ENCODE data around the gene SPTB.
"Not testable (repeated sequence)": the region's sequence is repeated elsewhere in the genome, so short reads cannot be mapped to it uniquely, and the experiment has no call there.

The SPTB gene

DNA sequence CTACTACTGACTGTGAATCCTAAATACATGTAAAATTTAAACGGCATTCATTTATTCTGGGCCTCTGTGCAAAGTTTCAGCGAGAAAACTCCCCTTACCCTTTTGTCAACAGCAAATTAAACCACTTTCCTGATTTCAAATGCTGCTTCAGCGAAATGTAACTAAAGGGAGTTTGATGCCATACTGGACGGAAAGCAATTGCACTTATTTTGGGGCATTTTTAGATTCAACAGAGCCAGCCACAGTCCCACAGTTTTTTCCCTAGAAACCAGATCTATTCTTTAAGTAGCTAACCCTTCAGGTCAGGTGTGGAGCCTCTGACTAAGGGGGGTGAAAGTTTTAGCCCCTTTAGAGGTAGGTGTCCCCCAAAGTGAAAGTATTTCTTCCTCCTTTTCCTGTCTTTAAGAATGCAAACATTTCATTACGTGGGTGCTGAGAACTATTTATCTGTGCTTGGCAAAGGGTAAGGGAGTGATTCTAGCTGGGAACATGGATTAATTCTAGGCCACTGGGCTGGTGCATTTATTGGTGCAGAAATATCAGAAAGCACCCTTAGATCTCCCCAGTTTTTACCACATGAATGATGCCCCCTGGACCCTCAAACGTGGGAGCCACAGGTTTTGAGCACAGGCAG lies 72.7 kb downstream of the SPTB start:
- Histone ChIP-seq H3K4me1 (ENCODE audit: control extremely low read depth in 1 of 4, control insufficient read depth in 4 of 4, insufficient read depth in 4 of 4, low read length in 3 of 4) (peaks cover 0 to 4% (median 0%) of the 10 kb centered on the region in 4 experiments), H3K27ac (ENCODE audit: insufficient read depth in 1 of 2, low read depth in 1 of 2, low read length in 2 of 2, poor library complexity in 1 of 2, severe bottlenecking in 2 of 2) (no peak overlapping the region), H3K27me3 (replicated peaks in 2 of 5; ENCODE audit: control insufficient read depth in 4 of 5, insufficient read depth in 5 of 5, low read length in 4 of 5) (peaks cover 0 to 4% (median 0%) of the 10 kb centered on the region in 5 experiments), H3K4me3 (ENCODE audit: control insufficient read depth in 1 of 7, extremely low read depth in 1 of 7, insufficient read depth in 4 of 7, low read depth in 2 of 7, low read length in 6 of 7) (no peak overlapping the region), H3K9me3 (ENCODE audit: control extremely low read depth in 1 of 5, control insufficient read depth in 4 of 5, insufficient read depth in 2 of 5, low read depth in 1 of 5, low read length in 4 of 5) (no peaks in the 10 kb centered on the region), H3K36me3 (ENCODE audit: control insufficient read depth in 4 of 4, insufficient read depth in 4 of 4, low read length in 3 of 4) (no peaks in the 10 kb centered on the region)
- DNase-seq: no peak
- ChIA-PET POLR2A (no interaction called here), CTCF (interaction anchor here (1.7 to 2.5 kb wide), 2 partner anchors 7 to 12 kb away, joined by 4 to 8 read pairs; no protein-coding TSS in a partner anchor)
- 96% methylated on average over 5 of the region's 6 CpGs for WGBS (ENCODE audit: insufficient coverage)

DNA sequence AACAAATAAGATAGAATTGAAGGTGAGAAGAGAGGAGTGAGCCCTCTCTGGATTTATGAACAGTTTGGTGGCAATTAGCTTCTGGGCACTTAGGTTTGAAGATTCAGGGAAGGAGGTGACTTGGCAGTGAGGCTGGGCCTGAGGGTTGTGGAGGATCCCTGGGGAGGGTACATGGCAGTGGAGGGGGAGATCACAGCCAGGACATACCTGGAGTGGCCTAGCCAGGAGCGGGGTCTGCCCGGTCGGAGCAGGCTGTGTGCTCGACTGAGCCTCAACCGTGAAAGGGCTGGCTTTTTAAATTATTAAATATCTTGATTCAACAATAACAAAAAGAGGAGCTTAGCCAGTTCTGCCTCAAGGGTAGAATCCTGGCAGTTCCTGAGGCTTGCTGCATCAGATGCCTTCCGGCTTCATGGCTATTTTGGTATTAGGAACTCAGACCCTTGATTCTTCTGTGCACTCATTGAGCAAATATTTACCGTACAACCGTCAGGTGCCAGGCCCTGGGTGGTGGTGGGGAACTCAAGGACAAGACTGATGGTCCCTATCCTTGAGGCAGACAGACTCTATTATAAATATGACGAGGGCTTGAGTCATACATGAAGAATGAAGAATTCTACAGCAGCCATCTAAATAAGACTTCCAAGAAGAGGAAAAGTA lies 73.4 kb downstream of the SPTB start:
- Histone ChIP-seq H3K4me1 (ENCODE audit: control extremely low read depth in 1 of 4, control insufficient read depth in 4 of 4, insufficient read depth in 4 of 4, low read length in 3 of 4) (peaks cover 0 to 2% (median 1%) of the 10 kb centered on the region in 4 experiments), H3K4me3 (ENCODE audit: control insufficient read depth in 1 of 7, extremely low read depth in 1 of 7, insufficient read depth in 4 of 7, low read depth in 2 of 7, low read length in 6 of 7) (no peak overlapping the region), H3K36me3 (ENCODE audit: control insufficient read depth in 4 of 4, insufficient read depth in 4 of 4, low read length in 3 of 4) (no peaks in the 10 kb centered on the region), H3K9me3 (ENCODE audit: control extremely low read depth in 1 of 5, control insufficient read depth in 4 of 5, insufficient read depth in 2 of 5, low read depth in 1 of 5, low read length in 4 of 5) (no peaks in the 10 kb centered on the region), H3K27me3 (replicated peaks in 2 of 5; ENCODE audit: control insufficient read depth in 4 of 5, insufficient read depth in 5 of 5, low read length in 4 of 5) (peaks cover 0 to 4% (median 0%) of the 10 kb centered on the region in 5 experiments), H3K27ac (ENCODE audit: insufficient read depth in 1 of 2, low read depth in 1 of 2, low read length in 2 of 2, poor library complexity in 1 of 2, severe bottlenecking in 2 of 2) (no peak overlapping the region)
- 94% methylated on average over 3 of the region's 9 CpGs for WGBS (ENCODE audit: insufficient coverage)
- ChIA-PET CTCF (interaction anchor here (0.8 kb wide), 1 partner anchor 86 kb away, joined by 4 read pairs; no protein-coding TSS in a partner anchor), POLR2A (no interaction called here)
- DNase-seq: no peak

DNA sequence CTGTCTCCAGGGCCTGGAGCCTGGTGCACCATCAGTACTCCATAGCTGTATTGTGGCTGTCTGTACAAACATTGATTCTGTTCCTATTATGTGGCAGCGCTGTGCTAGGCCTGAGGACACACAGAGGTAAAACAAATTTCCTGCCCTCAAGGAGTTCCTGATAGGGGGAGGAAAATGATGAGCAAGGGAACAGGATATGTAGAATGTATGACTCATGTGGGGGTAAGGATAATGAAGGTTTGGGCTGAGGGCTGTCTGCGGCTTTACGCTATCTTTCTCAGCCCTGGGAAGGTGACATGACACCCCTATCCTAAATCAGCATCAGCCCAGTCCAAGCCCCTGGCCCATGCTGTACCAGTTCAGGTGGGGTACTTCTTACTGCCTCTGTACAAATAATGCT lies 74.1 kb downstream of the SPTB start:
- H3K4me1 ChIP-seq (ENCODE audit: control extremely low read depth in 1 of 4, control insufficient read depth in 4 of 4, insufficient read depth in 4 of 4, low read length in 3 of 4); H3K27me3 ChIP-seq (replicated peaks in 2 of 5; ENCODE audit: control insufficient read depth in 4 of 5, insufficient read depth in 5 of 5, low read length in 4 of 5); H3K36me3 ChIP-seq (ENCODE audit: control insufficient read depth in 4 of 4, insufficient read depth in 4 of 4, low read length in 3 of 4); H3K9me3 ChIP-seq (ENCODE audit: control extremely low read depth in 1 of 5, control insufficient read depth in 4 of 5, insufficient read depth in 2 of 5, low read depth in 1 of 5, low read length in 4 of 5); H3K4me3 ChIP-seq (ENCODE audit: control insufficient read depth in 1 of 7, extremely low read depth in 1 of 7, insufficient read depth in 4 of 7, low read depth in 2 of 7, low read length in 6 of 7); H3K27ac ChIP-seq (ENCODE audit: insufficient read depth in 1 of 2, low read depth in 1 of 2, low read length in 2 of 2, poor library complexity in 1 of 2, severe bottlenecking in 2 of 2); POLR2A ChIA-PET; DNase-seq: not testable (repeated sequence)
- CTCF ChIA-PET: interaction anchor here (0.8 kb wide), 1 partner anchor 86 kb away, joined by 4 read pairs; no protein-coding TSS in a partner anchor
- WGBS (ENCODE audit: insufficient coverage): 100% methylated on average over 1 of the region's 3 CpGs

DNA sequence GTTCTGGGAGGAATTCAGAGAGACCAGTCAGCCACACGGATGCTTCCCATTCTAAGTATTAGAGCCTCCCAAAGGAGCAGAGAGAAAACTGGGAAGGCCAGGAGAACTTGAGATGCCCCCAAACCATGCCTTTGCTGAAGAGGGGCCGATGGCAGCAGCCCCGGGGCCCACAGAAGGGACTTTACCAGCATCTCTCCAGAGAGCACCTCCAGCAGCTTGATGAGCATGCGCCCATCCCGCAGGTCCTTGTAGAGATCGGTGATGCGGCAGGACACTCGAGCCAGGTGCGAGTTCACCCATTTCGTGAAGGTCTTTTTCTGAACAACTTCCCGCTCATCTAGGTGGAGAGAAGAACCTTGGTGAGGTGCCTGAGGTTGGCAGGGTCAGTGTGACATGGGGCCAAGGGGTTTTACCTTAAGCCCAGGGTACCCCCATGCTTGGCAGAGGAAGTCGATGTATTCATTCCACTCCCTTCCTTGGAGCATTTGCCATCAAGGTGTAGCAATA lies 74.9 kb downstream of the SPTB start:
- CTCF ChIA-PET: interaction anchor here (1.1 to 6.4 kb wide), 2 partner anchors 16 to 86 kb away, joined by 3 to 78 read pairs; no protein-coding TSS in a partner anchor
- WGBS (ENCODE audit: insufficient coverage): over 99% methylated on average over 12 of the region's 12 CpGs

DNA sequence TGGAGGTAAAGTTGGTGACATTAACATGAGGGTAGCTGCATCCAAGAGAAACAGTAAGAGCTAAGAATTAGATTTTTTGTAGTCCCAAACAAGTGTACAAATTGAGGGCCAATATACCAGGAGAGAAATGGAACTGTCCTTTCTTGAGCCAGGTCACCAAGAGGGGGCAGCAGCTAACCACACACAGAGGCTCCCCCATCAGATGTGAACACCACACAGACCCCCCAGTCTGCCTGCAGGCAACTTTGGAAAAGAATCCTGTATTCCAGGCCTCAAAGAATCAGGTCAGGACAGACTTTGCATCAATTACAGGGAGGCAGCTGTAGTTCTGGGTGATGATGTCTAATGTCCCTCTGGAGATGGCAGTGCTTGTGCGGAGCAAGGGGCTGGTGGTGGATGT lies 77.9 kb downstream of the SPTB start:
- H3K27me3 ChIP-seq (replicated peaks in 2 of 5; ENCODE audit: control insufficient read depth in 4 of 5, insufficient read depth in 5 of 5, low read length in 4 of 5): peaks cover 0 to 4% (median 0%) of the 10 kb centered on the region in 5 experiments
- ChIA-PET POLR2A (no interaction called here), CTCF (interaction anchor here (0.8 to 6.5 kb wide), 12 partner anchors 10 to 179 kb away, joined by 3 to 78 read pairs (median 4); no protein-coding TSS in a partner anchor)
- no peak overlapping the region for H3K4me3 ChIP-seq (ENCODE audit: control insufficient read depth in 1 of 7, extremely low read depth in 1 of 7, insufficient read depth in 4 of 7, low read depth in 2 of 7, low read length in 6 of 7)
- peak in 2 of 3 donors; percentile 10 to 18 for DNase-seq
- no peaks in the 10 kb centered on the region for H3K36me3 ChIP-seq (ENCODE audit: control insufficient read depth in 4 of 4, insufficient read depth in 4 of 4, low read length in 3 of 4)
- peaks cover 0 to 6% (median 1%) of the 10 kb centered on the region in 4 experiments for H3K4me1 ChIP-seq (ENCODE audit: control extremely low read depth in 1 of 4, control insufficient read depth in 4 of 4, insufficient read depth in 4 of 4, low read length in 3 of 4)
- no CpG with 5 or more reads among the region's 1 CpG for WGBS (ENCODE audit: insufficient coverage)
- H3K9me3 ChIP-seq (ENCODE audit: control extremely low read depth in 1 of 5, control insufficient read depth in 4 of 5, insufficient read depth in 2 of 5, low read depth in 1 of 5, low read length in 4 of 5): no peaks in the 10 kb centered on the region
- H3K27ac ChIP-seq (ENCODE audit: insufficient read depth in 1 of 2, low read depth in 1 of 2, low read length in 2 of 2, poor library complexity in 1 of 2, severe bottlenecking in 2 of 2): no peak overlapping the region

More for the DNA sequence above, 74.9 kb downstream of the SPTB start:
- POLR2A ChIA-PET: no interaction called here
- Histone ChIP-seq H3K27ac (ENCODE audit: insufficient read depth in 1 of 2, low read depth in 1 of 2, low read length in 2 of 2, poor library complexity in 1 of 2, severe bottlenecking in 2 of 2) (no peak overlapping the region), H3K4me3 (ENCODE audit: control insufficient read depth in 1 of 7, extremely low read depth in 1 of 7, insufficient read depth in 4 of 7, low read depth in 2 of 7, low read length in 6 of 7) (no peak overlapping the region), H3K4me1 (ENCODE audit: control extremely low read depth in 1 of 4, control insufficient read depth in 4 of 4, insufficient read depth in 4 of 4, low read length in 3 of 4) (peaks cover 0 to 2% (median 1%) of the 10 kb centered on the region in 4 experiments), H3K36me3 (ENCODE audit: control insufficient read depth in 4 of 4, insufficient read depth in 4 of 4, low read length in 3 of 4) (no peaks in the 10 kb centered on the region), H3K9me3 (ENCODE audit: control extremely low read depth in 1 of 5, control insufficient read depth in 4 of 5, insufficient read depth in 2 of 5, low read depth in 1 of 5, low read length in 4 of 5) (no peaks in the 10 kb centered on the region), H3K27me3 (replicated peaks in 2 of 5; ENCODE audit: control insufficient read depth in 4 of 5, insufficient read depth in 5 of 5, low read length in 4 of 5) (peaks cover 0 to 4% (median 0%) of the 10 kb centered on the region in 5 experiments)
- no peak for DNase-seq

DNA sequence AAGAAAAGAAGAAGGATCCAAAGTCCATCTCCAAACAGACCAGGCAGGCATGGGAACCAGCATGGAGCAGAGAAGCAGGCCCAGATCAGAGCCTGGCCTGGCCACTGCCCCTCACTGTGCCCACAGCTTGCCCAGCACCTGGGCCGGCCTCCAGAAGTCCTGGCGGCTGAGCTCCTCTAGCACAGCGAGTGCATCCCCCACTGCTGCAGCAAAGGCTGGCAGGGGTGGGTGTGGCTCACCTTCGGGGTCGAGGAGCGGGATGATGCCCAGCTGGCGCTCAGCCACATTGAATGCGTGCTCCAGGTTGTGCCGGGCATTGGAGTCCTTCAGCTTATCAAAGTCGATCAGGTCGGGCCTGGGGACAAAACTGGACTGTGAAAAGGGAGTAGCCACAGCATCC lies 78.7 kb downstream of the SPTB start:
- 100% methylated on average over 5 of the region's 11 CpGs for WGBS (ENCODE audit: insufficient coverage)
- H3K27me3 ChIP-seq (replicated peaks in 2 of 5; ENCODE audit: control insufficient read depth in 4 of 5, insufficient read depth in 5 of 5, low read length in 4 of 5): peaks cover 0 to 4% (median 0%) of the 10 kb centered on the region in 5 experiments
- DNase-seq: no peak
- peaks cover 0 to 6% (median 1%) of the 10 kb centered on the region in 4 experiments for H3K4me1 ChIP-seq (ENCODE audit: control extremely low read depth in 1 of 4, control insufficient read depth in 4 of 4, insufficient read depth in 4 of 4, low read length in 3 of 4)
- H3K4me3 ChIP-seq (ENCODE audit: control insufficient read depth in 1 of 7, extremely low read depth in 1 of 7, insufficient read depth in 4 of 7, low read depth in 2 of 7, low read length in 6 of 7): no peak overlapping the region
- ChIA-PET POLR2A (no interaction called here), CTCF (interaction anchor here (0.8 to 6.5 kb wide), 16 partner anchors 7 to 180 kb away, joined by 3 to 78 read pairs (median 4); no protein-coding TSS in a partner anchor)
- H3K27ac ChIP-seq (ENCODE audit: insufficient read depth in 1 of 2, low read depth in 1 of 2, low read length in 2 of 2, poor library complexity in 1 of 2, severe bottlenecking in 2 of 2): no peak overlapping the region
- H3K9me3 ChIP-seq (ENCODE audit: control extremely low read depth in 1 of 5, control insufficient read depth in 4 of 5, insufficient read depth in 2 of 5, low read depth in 1 of 5, low read length in 4 of 5): no peaks in the 10 kb centered on the region
- H3K36me3 ChIP-seq (ENCODE audit: control insufficient read depth in 4 of 4, insufficient read depth in 4 of 4, low read length in 3 of 4): no peaks in the 10 kb centered on the region
